Measurements from ENCODE around the gene SERPINE2.

The SERPINE2 gene

DNA sequence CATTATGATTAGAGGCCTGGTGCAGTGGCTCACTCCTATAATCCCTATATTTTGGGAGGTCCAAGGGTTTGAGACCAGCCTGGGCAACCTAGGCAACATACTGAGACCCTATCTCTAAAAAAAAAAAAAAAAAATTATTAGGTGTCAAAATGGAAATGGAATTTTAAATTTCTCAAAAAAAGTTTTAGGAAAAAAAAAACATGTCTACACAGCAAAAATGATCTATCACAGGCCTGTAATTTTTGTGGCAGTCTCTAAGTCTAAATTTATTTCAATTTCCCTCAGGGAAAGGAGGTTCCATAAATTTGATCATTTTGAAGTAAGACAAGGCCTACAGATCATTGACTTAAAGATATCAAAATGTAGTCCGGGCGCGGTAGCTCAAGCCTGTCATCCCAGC lies 65.5 kb downstream of the SERPINE2 start:
- DNase-seq (ENCODE audit: low spot score): no peak

- DNase-seq (ENCODE audit: low spot score): no peak
Measured at GRCh38 chr2:223972656-223973102, 66.4 kb downstream of the SERPINE2 start.

- no peak for DNase-seq (ENCODE audit: low spot score)
Measured at GRCh38 chr2:223971731-223972130, 67.4 kb downstream of the SERPINE2 start.

- peak; percentile 29 for DNase-seq (ENCODE audit: low spot score)
Measured at GRCh38 chr2:223970343-223971128, 68.5 kb downstream of the SERPINE2 start.

GRCh38 chr2:223969856-223970255 lies 69.2 kb downstream of the SERPINE2 start:
- DNase-seq (ENCODE audit: low spot score): peak; percentile 20

DNA sequence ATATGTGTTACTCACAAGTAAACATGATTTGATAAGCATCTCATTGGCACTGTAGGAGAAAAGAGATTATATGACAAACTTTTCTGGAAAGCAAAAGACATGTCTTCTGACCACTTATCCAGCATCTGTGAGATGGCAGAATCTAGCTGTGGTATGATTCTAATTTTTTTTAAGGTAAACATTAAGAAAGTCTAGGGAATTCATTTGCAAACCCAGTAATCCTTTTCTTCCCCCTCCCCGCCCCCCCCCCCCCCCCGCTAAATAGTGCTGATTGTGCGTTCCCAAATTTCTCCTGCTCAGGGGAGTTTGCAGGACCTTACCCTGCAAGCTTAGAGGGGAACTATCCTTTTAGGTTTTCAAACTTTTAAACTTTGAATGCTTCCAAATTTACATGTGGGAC lies 69.8 kb downstream of the SERPINE2 start:
- no peak for DNase-seq (ENCODE audit: low spot score)

DNA sequence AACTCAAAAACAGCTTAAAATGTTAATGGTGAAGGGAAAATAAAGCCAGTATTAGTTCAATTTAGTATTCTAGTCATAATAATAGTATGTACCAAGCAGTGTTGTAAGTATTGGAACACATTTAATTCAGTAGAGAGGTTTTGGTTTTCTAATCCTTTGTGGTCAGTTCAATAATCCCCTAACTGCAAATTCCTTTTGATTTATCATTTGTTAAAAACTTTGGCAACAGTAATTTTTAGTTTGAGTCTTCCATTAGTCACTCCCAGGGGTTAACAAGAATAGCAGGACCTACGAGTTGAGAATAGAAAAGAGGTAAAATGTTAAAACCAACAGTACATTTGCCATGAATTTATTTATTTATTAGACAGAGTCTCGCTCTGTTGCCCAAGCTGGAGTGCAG lies 71.1 kb downstream of the SERPINE2 start:
- DNase-seq (ENCODE audit: low spot score): no peak

- peak; percentile 43 for DNase-seq (ENCODE audit: low spot score)
Measured at GRCh38 chr2:223959688-223960087, 79.4 kb downstream of the SERPINE2 start.

DNA sequence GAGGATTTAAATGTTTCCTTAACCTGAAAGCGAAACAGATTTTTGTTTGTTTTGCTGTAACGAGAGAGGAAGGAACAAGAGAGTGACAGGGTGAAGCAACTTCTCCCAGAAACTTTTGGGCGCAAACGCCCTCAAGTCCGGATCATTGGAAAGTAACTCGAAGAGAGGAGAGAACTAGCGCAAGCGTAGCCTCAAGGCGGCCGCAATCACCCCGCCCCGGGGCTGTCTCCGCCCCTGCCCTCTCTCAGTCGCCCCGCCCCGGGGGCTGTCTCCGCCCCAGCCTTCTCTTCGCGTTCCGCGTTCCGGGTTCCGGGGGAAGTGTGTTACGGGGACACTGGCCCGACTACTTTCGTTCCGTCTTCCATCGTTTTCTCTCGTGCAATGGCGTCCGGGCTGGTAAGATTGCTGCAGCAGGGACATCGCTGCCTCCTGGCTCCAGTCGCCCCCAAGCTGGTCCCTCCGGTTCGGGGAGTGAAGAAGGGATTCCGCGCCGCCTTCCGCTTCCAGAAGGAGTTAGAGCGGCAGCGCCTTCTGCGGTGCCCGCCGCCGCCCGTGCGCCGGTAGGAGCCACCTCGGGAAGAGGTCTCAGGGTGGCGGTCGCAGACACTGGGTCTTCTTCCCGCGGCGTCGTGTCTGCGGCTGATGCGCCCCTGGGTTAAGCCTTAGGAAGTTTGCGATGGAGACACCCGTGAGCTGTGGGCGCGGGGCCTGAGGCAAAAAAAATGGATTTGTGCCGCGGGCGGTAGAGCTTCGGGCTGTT lies 81.8 kb downstream of the SERPINE2 start, which contains the start of gene MRPL44:
Gene MRPL44, plus strand, starts transcription at position 372 of the 760 bp plus-strand sequence. Its CDS starts 10 bp downstream, at position 382.
- DNase-seq (ENCODE audit: low spot score): peak; percentile 97

DNA sequence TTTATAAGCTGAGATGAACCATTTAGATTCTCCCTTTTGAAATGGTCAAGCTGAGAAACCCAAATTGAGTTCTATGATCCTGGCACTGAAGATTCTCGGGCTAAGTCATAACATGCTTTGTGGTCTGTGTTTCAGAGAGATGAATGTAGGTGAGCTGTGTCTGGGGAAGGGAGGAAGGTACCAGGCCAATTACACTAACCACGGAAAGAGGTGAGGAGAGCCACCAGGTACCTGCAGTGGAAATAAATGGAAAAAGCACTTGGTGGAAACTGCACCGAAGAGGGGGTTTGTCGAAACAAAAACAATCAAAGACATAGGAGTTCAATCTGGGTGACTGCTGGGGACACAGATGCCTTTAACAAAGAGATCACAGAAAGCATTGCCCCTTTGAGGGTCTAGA lies 82.8 kb downstream of the SERPINE2 start:
- DNase-seq (ENCODE audit: low spot score): no peak

- peak; percentile 35 for DNase-seq (ENCODE audit: low spot score)
Measured at GRCh38 chr2:223954401-223954800, 84.7 kb downstream of the SERPINE2 start.

- no peak for DNase-seq (ENCODE audit: low spot score)
Measured at GRCh38 chr2:223952280-223952968, 86.7 kb downstream of the SERPINE2 start.

GRCh38 chr2:223950448-223951347 lies 88.4 kb downstream of the SERPINE2 start:
- DNase-seq (ENCODE audit: low spot score): no peak

DNA sequence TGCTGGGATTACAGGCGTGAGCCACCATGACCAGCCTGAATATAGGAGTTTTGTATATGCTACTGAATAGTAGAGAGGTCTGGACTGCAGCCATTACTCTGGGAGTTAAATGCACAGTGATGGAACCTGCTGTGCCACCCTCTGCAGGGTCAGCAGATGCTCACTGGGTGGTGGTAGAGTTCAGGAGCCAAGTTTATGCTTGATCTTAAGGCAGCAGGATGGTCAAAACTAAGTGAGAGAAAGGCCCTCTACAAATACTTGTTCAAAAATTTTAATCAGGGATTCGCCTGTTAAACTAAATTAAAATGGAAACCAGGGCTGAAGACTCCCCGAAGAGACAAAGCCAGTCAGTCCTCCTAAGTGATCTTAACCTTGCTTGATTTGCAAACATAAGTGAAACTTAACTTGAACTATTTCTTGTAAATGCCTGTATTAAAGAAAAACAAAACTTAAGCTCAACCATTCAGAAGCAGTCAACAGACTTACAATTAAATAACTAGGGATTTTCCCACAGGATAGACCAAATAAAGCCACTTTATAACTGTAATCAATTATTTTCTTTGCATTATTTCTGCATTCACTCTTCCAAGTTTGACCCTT lies 89.7 kb downstream of the SERPINE2 start:
- no peak for DNase-seq (ENCODE audit: low spot score)

GRCh38 chr2:223947711-223948205 lies 91.3 kb downstream of the SERPINE2 start:
- no peak for DNase-seq (ENCODE audit: low spot score)

DNA sequence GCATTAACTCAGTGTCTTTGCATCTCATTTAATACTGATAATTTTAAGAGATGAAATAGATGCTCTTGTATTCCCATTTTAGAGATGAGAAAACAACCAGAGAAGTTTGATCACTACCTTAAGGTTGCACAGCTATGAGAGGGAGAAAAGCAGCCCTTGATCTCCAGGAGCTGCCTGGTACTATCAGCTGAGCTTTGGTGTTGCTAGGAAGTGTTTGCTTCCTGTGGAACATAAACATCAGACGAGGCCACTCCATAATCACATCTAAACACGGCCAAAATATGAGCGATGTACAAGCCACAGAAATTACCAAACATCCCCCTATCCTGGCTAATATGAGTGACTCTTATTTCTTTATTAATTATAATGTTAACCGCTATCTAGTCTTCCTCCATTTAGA lies 93.3 kb downstream of the SERPINE2 start:
- no peak for DNase-seq (ENCODE audit: low spot score)

GRCh38 chr2:223944703-223945531 lies 94.2 kb downstream of the SERPINE2 start, which contains the start of gene WDFY1:
Gene WDFY1, minus strand, starts transcription at chr2:223945335. Its CDS starts 51 bp downstream, at chr2:223945284.
- DNase-seq (ENCODE audit: low spot score): peak; percentile 95

DNA sequence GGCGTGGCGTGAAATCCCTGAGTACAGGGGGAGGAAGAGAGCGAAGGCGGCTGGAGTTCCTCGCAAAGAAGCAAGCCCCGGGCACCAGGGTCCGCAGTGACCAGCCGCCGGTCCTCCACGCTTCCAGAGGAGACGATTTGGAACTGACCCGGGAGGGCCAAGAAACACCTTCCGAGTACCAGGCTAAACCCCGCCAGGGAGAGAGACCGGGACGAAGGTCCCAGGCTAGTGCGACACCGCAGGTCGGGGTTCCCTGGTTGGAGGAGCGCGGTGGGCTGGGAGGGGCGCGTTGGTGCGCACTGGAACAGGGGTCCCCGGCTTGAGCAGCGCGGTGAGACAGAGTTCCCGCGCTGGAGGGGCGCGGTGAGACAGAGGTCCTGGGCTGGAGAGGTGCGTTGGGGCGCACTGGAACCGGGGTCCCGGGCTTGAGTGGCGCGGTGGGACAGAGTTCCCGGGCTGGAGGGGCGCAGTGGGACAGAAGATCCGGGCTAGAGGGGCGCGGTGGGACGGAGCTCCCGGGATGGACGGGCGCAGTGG lies 94.9 kb downstream of the SERPINE2 start:
- DNase-seq (ENCODE audit: low spot score): no peak

DNA sequence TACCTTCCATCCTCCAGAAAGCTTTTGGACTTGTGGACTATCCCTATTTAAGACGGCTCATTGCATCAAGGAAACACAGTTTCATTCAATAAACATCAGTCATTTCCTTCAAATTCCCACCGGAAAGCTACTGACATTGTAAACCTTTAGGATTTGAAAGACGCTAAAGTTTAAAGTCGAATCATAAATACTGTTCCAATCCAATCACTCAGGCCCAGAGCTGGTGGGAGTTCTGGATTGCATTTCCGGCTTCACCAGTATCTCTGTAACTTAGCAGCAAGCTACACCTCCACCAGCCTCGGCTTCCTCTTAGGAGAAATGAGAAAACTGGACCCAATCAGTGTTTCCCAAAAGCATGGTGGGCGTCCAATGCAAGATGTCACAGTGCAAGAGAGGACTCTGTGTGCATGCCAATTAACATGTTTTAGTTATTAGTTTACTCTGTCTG lies 95.5 kb downstream of the SERPINE2 start:
- peak; percentile 43 for DNase-seq (ENCODE audit: low spot score)
